Renal cortex interstitium (tissue), 11 donors: ENCODE measurements around the gene CCL19. TPM values are rescaled to one million over a fixed set of nuclear protein-coding genes. Genes with fewer than 3 reads are reported as not detected.

Experiments
- DNase-seq, 11 donors: peaks; one replicate each; pipeline ENCODE4 v3.0.0-alpha.2; 2013; ENCODE audit warnings: low read depth in 9 of 11, low spot score in 4 of 11; ENCODE audit errors: extremely low read depth in 1 of 11
- polyA plus RNA-seq, 3 donors: library from polyadenylated mRNA; unstranded; fragments of 120-200 nt; gene quantifications; one replicate each; pipeline ENCODE4 v1.2.1, GENCODE V29; 2013; ENCODE audit not compliant: insufficient read length in 3 of 3

The CCL19 gene
- polyA plus RNA-seq, 3 donors: not detected

- no peak for DNase-seq
Observed at GRCh38 chr9:34648673-34649072, 42.4 kb downstream of the CCL19 start.

DNA sequence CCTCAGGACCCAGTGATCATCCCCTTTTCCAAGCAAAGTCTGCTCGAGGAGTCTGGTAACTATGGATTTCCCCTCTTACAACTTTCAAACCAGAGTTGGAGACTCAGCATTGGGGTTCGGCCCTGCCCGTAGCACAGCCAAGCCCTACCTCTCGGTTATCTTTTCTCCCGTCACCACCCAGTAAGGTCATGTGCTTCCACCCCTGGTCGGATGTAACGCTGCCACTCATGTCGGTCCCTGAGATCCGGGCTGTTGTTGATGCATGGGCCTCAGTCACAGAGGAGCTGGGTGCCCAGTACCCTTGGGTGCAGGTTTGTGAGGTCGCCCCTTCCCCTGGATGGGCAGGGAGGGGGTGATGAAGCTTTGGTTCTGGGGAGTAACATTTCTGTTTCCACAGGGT lies 43.4 kb downstream of the CCL19 start:
- DNase-seq: no peak

- no peak for DNase-seq
Observed at GRCh38 chr9:34647084-34647403, 44.0 kb downstream of the CCL19 start.

DNA sequence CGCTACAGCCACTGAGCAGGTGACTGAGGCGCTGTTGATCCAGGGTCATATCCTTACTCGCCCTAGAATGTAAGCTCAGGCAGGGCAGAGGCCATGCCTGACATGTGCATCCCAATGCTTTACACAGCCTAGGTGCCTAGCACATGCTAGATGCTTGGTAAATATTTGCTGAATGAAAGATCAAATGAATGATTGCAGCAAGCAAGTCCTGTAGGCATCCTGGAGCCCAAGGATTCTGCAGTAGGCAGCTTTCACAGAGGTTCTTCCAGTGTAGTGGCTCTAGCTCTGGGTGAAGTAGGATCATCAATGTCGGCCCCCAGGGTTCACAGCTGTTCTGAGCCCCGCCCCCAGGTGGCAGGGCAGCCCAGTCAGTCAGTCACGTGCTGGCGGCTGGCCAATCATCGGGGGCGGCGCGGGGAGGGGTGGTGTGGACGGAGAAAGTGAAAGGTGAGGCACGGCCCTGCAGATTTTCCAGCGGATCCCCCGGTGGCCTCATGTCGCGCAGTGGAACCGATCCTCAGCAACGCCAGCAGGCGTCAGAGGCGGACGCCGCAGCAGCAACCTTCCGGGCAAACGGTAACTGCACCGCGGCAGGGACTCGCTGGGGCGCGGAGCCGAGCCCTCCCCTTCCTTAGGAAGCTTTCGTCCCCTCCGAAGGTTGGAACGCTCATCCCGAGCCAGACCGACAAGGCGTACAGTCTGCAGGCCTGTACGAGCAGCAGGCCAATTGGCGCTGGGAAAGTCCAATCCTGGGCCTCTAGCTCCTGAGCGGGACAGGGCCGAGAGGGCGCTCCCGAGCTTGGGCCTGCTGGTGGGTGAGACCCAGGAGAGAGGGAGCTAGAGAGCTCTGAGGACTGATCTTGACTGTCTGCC lies 44.6 kb downstream of the CCL19 start, which contains the start of gene GALT:
TSS of gene GALT (plus strand) at position 465 of the 873 bp plus-strand sequence. CDS start at position 495, 30 bp downstream.
- peak; percentile 71 to 92 (median 85) for DNase-seq

- no peak for DNase-seq
Observed at GRCh38 chr9:34644766-34645314, 46.2 kb downstream of the CCL19 start.

- DNase-seq: no peak
Observed at GRCh38 chr9:34642679-34643078, 48.4 kb downstream of the CCL19 start.

Other genes with a start within 250 kb of the CCL19 start
- 10 to 100 TPM; 12.0 to 16.0 (median 13.1) TPM for gene FAM219A, start 232.7 kb downstream of the CCL19 start, polyA plus RNA-seq
- gene DNAI1, start 232.5 kb downstream of the CCL19 start, polyA plus RNA-seq: 1 to 10 TPM; 1.4 to 4.0 (median 2.1) TPM
- 1 to 10 TPM; 1.4 to 1.9 (median 1.7) TPM for gene ENHO, start 168.3 kb downstream of the CCL19 start, polyA plus RNA-seq
- 10 to 100 TPM; 29.9 to 49.5 (median 38.3) TPM for gene CNTFR, start 101.6 kb downstream of the CCL19 start, polyA plus RNA-seq
- 10 to 100 TPM; 22.6 to 33.6 (median 25.8) TPM for gene RPP25L, start 79.2 kb downstream of the CCL19 start, polyA plus RNA-seq
- gene DCTN3, start 70.8 kb downstream of the CCL19 start, polyA plus RNA-seq: 100 to 1,000 TPM in 1 of 3 donors, 10 to 100 TPM in 2; 91.5 to 108 (median 96.6) TPM
- under 1 TPM in 1 of 3 donors, not detected in 2; 0.14 TPM for gene ARID3C, start 62.2 kb downstream of the CCL19 start, polyA plus RNA-seq
- 10 to 100 TPM; 43.9 to 55.1 (median 46.9) TPM for gene SIGMAR1, start 53.5 kb downstream of the CCL19 start, polyA plus RNA-seq
- 10 to 100 TPM; 65.6 to 85.0 (median 71.2) TPM for gene GALT, start 44.6 kb downstream of the CCL19 start, polyA plus RNA-seq
- 10 to 100 TPM; 53.5 to 68.0 (median 63.6) TPM for gene IL11RA, start 39.1 kb downstream of the CCL19 start, polyA plus RNA-seq
- gene CCL27, start 28.6 kb downstream of the CCL19 start, polyA plus RNA-seq: under 1 TPM; 0.44 to 0.60 (median 0.59) TPM
- 10 to 100 TPM in 2 of 3 donors, 1 to 10 TPM in 1; 8.4 to 33.3 (median 21.8) TPM for gene CCL21, start 18.9 kb upstream of the CCL19 start, polyA plus RNA-seq